HS-5 (cell line): ENCODE data around the gene TOR1B.
A peak's percentile ranks its signal among the peaks of the same experiment; 100 is the strongest.

ENCODE experiments used
- DNase-seq: peaks from one replicate; pipeline ENCODE4 v3.0.0-alpha.2; 2012; ENCODE audit warnings: low read depth

The TOR1B gene

DNA sequence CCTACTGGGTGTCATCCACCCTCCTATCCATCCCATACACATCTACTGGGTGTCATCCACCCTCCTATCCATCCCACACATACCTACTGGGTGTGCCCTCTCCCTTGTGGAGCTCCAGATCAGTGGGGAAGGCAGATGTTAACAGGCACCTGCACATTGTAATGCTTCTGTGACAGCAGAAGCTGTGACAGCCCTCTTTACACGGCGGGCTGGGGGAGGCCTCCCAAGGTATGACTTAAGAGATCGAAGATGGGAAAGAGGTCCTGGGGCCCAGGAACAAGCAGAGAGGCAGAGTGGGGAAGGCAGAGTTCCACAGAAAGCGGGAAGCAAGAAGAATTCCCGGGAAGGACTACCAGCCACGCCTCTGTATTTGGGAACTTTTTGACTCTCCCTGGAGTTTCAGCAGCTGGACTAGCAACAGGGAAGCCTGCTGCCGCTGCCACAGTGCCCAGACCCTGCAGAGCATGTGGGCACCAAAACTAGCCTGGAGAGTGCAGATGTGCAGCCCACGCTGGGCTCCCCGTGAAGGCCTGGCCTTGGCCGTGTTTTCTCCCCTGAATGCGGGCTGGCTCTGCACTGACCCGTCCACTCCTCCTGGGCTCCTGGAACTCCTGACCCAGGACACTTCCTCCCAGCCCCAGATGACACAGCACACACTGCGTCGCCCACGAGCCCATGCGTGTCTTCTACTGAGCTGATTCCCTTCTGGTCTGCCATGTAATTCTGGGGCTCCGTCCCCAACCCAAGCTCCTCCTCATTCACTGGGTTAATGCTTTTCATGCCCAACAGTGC lies 11.6 kb downstream of the TOR1B start:
- DNase-seq: no peak

DNA sequence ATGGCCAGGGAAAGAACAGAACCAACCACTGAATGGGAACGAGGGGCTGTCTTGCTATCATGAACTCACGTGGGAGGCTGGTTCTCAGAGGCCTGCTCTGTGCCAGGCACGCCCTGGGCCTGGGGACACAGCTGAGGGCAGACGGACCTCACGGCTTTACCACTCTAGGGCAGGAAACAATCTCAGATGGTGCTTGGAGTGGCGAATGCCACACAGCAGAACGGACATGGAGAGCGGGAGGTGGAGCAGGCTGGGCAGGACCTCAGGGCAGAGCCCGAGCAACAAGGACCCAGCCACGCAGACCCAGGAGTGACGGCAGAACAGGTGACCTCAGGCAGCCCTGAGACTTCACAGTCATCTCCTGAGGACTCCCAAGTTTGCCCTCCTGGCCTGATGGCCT lies 12.3 kb downstream of the TOR1B start:
- DNase-seq: no peak

DNA sequence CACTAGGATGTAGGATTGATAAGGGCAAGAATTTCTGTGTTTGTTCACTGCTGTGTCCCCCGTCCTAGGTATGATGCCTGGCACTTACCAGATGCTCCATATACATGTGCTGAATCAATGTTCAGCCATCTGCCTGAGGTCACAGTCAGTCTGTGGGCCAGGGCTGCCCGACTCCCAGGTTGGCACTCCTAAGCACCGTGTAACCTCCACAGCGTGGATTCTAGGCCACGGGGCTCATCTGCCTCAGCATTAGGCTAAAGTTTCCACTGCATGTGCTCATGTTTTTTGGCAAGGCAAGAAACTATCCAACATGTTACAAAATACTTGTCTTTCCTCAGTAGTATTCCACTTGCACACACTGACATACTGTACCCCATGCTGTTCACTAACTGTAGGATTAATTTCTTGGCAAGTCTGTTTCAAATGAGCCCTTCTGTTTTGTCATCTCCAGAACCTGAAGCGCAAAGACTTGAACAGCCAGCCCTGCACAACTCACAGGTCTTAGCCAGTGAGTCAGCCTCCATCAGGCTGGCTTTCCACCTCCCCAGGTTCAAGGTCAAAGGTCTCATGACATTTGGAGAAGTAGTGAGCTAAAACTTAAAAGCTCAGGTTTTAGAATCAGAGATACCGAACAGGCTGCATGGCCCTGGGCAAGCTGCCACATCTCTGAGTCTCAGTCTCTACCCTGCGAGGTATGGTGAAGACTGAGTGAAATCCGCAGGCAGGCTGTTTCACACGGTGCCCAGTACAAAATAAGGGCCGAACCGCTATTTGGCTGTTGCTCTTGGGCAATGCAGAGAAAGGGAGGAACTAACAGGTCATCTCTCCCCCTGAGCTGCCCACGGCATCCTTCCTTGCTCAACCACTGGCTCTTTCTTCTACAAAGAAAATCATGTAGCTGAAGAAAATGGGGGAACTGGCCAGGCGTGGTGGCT lies 13.8 kb downstream of the TOR1B start:
- DNase-seq: no peak

DNA sequence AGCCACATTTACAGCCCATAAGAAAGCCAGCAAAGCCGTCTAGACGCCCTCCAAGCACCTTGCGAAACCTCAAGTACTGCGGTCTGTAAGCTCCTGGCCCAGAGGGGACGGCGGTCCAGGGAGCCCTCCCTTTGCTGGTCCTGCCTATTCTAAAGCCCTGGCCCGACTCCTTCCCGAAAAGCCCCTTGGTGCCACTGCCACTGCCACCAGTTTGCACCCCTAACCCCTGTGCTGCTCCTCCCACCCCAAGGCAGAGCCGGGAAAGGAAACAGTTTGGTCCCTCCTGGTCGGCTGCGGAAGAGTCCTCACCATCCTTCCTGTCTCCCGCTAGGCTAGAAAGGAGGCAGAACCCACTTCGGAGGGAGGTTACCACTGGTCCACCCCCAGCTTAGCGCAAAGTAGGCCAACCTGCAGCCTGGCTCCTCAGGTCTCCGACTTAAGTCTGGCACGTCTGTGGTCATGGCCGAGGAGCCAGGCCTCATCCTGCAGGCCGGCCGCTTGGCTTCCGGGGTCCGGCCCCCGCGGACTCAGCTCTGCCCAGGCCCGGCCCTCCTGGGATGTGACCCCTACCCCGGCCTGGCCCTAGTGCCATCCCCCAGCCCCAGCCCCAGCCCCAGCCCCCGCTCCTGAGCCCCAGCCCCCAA lies 20.0 kb downstream of the TOR1B start:
- no peak for DNase-seq

DNA sequence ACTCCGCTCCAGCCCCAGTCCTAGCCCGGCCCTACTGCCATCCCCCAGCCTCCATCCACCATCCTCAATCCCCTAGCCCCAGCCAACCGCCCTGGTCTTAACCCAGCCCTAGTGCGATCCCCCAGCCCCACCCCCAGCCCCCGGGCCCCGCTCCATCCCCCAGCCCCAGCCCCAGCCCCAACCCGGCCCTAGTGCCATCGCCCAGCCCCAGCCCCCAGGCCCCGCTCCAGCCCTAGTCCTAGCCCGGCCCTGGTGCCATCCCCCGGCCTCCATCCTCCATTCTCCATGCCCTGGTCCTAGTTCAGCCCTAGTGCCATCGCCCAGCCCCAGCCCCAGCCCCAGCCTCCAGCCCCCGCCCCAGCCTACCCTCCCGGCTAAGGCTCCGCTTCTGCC lies 20.6 kb downstream of the TOR1B start:
- no peak for DNase-seq

DNA sequence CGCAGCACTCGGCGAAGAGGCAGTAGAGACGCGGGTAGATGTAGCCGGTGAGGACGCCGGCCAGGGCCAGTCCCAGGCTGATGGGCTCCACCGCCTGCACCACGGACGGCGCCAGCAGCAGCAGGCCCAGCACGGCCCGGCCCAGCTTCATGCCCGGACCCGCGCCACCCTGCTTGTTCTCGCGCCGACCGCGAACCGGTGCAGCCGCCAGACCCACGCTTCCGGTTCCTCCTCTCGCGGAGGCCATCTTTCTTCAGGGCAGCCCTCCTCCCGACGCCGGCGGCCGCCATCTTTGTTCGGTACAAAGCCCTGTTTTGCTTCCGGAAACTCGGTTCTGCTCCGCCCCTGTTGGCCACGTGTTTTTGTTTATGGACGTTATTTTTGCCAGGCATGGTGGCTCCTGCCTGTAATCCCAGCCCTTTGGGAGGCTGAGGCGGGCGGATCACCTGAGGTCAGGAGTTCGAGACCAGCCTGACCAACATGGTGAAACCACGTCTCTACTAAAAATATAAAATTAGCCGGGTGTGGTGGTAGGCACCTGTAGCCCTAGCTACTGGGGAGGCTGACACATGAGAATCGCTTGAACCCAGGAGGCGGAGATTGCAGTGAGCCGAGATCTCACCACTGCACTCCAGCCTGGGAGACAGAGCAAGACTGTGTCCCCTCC lies 21.1 kb downstream of the TOR1B start, which contains the start of gene TOR1A:
Gene TOR1A, minus strand, starts transcription at position 202 of the 667 bp plus-strand sequence. Its CDS starts 51 bp downstream, at position 151.
- DNase-seq: peak; percentile 72

DNA sequence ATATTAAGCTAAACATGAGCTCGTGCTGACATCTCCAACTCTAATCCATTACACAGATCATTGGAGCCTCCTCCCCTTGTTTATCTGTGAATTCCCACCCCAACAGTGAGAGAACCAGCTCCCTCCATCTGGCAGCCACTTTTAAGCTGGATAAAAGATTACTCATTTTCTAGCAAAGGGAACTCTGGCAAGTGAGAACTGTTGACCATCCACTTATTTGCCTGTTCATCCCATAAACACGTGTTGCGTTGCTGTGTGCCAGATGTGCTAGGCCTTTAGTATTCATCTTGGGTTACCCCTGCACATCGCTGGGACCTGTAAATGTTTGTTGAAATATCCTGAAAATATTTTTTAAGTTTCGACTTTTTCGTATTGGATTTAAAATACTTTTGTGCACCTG lies 23.4 kb downstream of the TOR1B start:
- no peak for DNase-seq

DNA sequence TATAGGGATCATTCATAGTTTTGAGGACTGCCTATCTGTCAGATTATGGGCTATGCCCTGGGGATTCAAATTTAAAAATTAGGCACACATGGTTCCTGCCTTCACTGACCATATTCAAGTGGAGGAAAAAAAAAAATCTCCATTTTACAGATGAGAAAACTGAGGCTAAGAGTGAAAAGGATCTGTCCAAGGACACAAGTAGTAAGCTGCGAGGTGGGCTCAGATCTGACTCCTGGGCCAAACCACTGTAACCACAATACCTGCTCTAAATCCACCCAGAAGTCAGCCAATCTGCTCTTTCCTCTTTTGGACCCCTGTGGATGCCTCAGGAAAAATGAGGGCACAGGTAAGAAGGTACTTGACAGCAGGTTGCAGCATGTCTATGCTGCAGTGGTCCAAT lies 23.8 kb downstream of the TOR1B start:
- DNase-seq: no peak

- no peak for DNase-seq
These were observed 25.1 kb downstream of the TOR1B start for GRCh38 chr9:129828051-129828450.

- no peak for DNase-seq
These were observed 26.0 kb downstream of the TOR1B start for GRCh38 chr9:129828969-129829368.

- no peak for DNase-seq
These were observed 30.0 kb downstream of the TOR1B start for GRCh38 chr9:129832982-129833381.

- DNase-seq: no peak
These were observed 31.6 kb downstream of the TOR1B start for GRCh38 chr9:129834489-129835127.

GRCh38 chr9:129835128-129835859 lies 32.3 kb downstream of the TOR1B start, which contains the start of the genes C9orf78 and USP20:
C9orf78 (minus strand) TSS chr9:129835275; CDS start chr9:129835221, 54 bp downstream.
USP20 (plus strand) TSS chr9:129835458; CDS start chr9:129852556, 17,098 bp downstream.
- DNase-seq: peak; percentile 74

DNA sequence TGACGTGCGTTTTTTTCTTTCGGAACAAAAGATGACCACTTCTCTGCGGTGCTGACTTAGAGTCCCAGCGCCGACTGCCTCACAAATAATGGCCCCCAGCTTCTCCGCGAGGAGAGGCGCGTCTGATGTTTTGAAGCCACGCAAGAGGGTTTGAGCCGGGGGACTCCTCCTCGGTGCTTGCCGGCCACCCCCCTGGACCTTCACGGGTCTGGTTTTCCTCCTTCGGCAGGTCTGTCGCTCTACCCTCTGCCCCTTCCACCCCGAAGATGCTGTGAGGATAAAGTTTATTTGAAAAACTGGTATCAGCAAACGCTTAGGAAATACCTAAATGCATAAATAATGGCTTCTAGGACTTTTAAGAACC lies 32.9 kb downstream of the TOR1B start:
- DNase-seq: no peak

GRCh38 chr9:129836311-129837007 lies 33.5 kb downstream of the TOR1B start:
- no peak for DNase-seq

GRCh38 chr9:129838707-129839259 lies 35.8 kb downstream of the TOR1B start:
- peak; percentile 57 for DNase-seq

DNA sequence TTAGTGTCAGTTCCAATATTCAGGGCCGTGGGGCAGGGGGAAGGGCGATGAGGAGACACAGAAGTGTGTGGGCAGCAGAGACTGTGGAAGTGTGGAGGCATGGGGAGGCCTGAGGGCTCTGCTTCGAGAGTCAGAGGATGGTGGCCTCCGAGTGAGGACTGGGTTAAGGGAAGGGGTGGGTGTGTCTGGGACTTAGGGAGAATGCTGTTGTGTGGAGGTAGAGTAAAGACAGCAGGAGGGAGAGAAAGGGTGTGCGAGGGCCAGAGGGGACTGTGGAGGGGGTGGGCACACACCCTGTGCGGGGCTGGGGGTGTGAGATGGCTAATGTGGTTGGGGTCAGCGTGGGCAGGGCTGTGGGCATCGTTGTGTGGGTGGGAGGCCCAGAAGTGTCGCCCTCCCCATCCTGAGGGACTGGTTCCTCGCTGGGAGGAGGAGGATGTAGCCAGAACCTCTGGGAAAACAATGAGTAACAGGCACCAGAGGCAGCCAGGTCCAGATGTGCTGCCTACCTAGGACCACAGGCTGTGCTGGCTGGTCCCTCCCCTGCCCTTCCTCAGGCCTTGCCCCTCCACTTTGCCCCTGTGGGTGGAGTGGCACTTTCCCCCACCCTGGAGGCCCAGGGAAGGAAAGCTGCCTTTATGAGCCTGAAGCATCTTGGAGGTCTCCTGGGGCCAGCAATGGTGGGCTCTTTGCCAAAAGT lies 36.5 kb downstream of the TOR1B start:
- DNase-seq: no peak

- no peak for DNase-seq
These were observed 37.0 kb downstream of the TOR1B start for GRCh38 chr9:129840034-129840433.

GRCh38 chr9:129841071-129841470 lies 38.1 kb downstream of the TOR1B start:
- DNase-seq: no peak
